ENCODE data around the gene OR6S1. TPM values are rescaled to one million over a fixed set of nuclear protein-coding genes. Genes with fewer than 3 reads are reported as not detected.
"Not testable (repeated sequence)": the region's sequence is repeated elsewhere in the genome, so short reads cannot be mapped to it uniquely, and the experiment has no call there.

Gene OR6S1
- total RNA-seq, 2 experiments from 2014 or later, result not detected

DNA sequence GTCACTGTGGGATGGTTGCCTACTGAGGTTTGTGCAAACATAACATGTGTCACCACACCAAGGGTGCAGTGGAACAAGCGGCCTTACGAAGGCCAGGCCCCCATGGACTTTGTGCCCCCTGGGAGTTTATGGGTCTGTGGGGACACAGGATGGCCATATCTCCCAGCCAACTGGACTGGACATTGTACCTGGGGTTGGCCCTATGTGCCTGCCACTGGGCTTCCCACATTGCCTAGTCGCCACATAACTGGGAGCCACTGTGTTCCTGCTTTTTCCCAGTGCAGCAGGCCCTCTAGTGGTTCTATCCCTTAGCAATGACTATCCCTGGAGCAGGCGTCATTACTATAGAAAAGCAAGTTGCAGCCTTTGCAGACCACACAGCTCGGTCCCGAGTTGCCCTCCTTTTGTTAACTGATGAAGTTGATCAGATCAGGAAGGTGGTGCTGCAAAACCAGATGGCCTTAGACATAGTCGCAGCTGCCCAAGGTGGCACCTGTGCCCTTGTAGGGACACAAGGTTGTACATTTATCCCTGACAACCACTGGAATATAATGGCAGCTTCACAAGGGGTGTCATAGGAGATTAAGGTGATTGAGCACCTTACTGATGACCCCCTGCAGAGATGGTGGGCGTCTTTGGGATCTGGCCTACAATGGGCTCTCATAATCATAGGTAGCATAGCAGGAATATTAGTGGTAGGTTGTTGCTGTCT is 35.1 kb downstream of the OR6S1 start:
- CTCF ChIA-PET, result interaction anchor here (1.1 to 7.3 kb wide), 4 partner anchors 85 to 278 kb away, joined by 3 to 104 read pairs (median 6); no protein-coding TSS in a partner anchor
- Mint-ChIP-seq H3K4me1 (ENCODE audit: low read depth) (no peaks in the 10 kb centered on the region), H3K36me3 (ENCODE audit: low read depth) (no peaks in the 10 kb centered on the region), H3K27me3 (no peaks in the 10 kb centered on the region), H3K9me3 (no peaks in the 10 kb centered on the region), H3K4me3 (no peak overlapping the region), H3K27ac (no peak overlapping the region)
- POLR2A ChIA-PET, result no interaction called here
- DNase-seq (no peak), ATAC-seq (no peak)
- intact Hi-C loops (cut with micrococcal nuclease), result no loop called here
- TF ChIP-seq, protein P1, sequence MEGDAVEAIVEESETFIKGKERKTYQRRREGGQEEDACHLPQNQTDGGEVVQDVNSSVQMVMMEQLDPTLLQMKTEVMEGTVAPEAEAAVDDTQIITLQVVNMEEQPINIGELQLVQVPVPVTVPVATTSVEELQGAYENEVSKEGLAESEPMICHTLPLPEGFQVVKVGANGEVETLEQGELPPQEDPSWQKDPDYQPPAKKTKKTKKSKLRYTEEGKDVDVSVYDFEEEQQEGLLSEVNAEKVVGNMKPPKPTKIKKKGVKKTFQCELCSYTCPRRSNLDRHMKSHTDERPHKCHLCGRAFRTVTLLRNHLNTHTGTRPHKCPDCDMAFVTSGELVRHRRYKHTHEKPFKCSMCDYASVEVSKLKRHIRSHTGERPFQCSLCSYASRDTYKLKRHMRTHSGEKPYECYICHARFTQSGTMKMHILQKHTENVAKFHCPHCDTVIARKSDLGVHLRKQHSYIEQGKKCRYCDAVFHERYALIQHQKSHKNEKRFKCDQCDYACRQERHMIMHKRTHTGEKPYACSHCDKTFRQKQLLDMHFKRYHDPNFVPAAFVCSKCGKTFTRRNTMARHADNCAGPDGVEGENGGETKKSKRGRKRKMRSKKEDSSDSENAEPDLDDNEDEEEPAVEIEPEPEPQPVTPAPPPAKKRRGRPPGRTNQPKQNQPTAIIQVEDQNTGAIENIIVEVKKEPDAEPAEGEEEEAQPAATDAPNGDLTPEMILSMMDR (IDR thresholded peaks at IDR 0.05), result no peak

GRCh38 chr14:20603813-20604690 is 37.4 kb downstream of the OR6S1 start:
- no peak for ATAC-seq
- H3K36me3 Mint-ChIP-seq (ENCODE audit: low read depth), result no peaks in the 10 kb centered on the region
- CTCF ChIA-PET, result interaction anchor here (1.4 to 7.3 kb wide), 3 partner anchors 72 to 276 kb away, joined by 3 to 104 read pairs (median 4); no protein-coding TSS in a partner anchor
- no peak overlapping the region for H3K27ac Mint-ChIP-seq
- H3K4me1 Mint-ChIP-seq (ENCODE audit: low read depth), result no peaks in the 10 kb centered on the region
- intact Hi-C loops (cut with micrococcal nuclease), result no loop called here
- POLR2A ChIA-PET, result no interaction called here
- no peak overlapping the region for H3K4me3 Mint-ChIP-seq
- H3K9me3 Mint-ChIP-seq, result no peaks in the 10 kb centered on the region
- no peak for DNase-seq
- H3K27me3 Mint-ChIP-seq, result no peaks in the 10 kb centered on the region
- TF ChIP-seq, protein P1 (IDR thresholded peaks at IDR 0.05), result no peak

- ChIA-PET CTCF (no interaction called here), POLR2A (no interaction called here)
- Mint-ChIP-seq H3K4me3 (no peak overlapping the region), H3K36me3 (ENCODE audit: low read depth) (no peaks in the 10 kb centered on the region), H3K27me3 (no peaks in the 10 kb centered on the region), H3K4me1 (ENCODE audit: low read depth) (no peaks in the 10 kb centered on the region), H3K27ac (no peak overlapping the region), H3K9me3 (no peaks in the 10 kb centered on the region)
- no peak for ATAC-seq
- intact Hi-C loops (cut with micrococcal nuclease), result no loop called here
- TF ChIP-seq, protein P1 (IDR thresholded peaks at IDR 0.05), result no peak
- no peak for DNase-seq
Measured at GRCh38 chr14:20602583-20602982, 38.9 kb downstream of the OR6S1 start.

- no peaks in the 10 kb centered on the region for H3K4me1 Mint-ChIP-seq (ENCODE audit: low read depth)
- no peak overlapping the region for H3K27ac Mint-ChIP-seq
- H3K9me3 Mint-ChIP-seq, result no peaks in the 10 kb centered on the region
- ChIA-PET CTCF (no interaction called here), POLR2A (no interaction called here)
- no peaks in the 10 kb centered on the region for H3K36me3 Mint-ChIP-seq (ENCODE audit: low read depth)
- no peaks in the 10 kb centered on the region for H3K27me3 Mint-ChIP-seq
- TF ChIP-seq, protein P1 (IDR thresholded peaks at IDR 0.05), result no peak
- DNase-seq (no peak), ATAC-seq (no peak)
- intact Hi-C loops (cut with micrococcal nuclease), result no loop called here
- H3K4me3 Mint-ChIP-seq, result no peak overlapping the region
Measured at GRCh38 chr14:20601522-20601921, 40.0 kb downstream of the OR6S1 start.

DNA sequence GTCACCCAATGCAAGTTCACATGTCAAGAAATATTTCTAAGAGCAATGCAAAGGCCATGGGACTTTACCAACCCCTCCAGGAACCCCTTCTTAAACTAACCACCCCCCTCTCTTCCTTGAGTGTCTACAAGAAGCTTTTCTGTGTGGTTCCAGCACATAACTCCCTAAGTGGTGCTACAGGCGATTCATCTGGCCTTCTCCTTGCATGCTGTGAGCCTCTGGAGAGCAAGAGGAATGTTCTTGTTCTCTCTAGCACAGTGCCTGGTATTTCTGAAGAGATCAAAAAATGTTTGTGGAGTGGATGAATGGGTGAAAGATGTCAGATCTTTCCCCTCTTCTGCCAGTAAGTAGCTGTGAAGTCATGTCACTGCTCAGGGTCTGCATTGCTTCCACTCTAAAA is 44.4 kb downstream of the OR6S1 start:
- Mint-ChIP-seq H3K9me3 (no peaks in the 10 kb centered on the region), H3K27ac (no peak overlapping the region), H3K4me3 (no peak overlapping the region), H3K4me1 (ENCODE audit: low read depth) (peaks cover 3% of the 10 kb centered on the region), H3K36me3 (ENCODE audit: low read depth) (no peaks in the 10 kb centered on the region), H3K27me3 (peaks cover 1% of the 10 kb centered on the region)
- no peak for DNase-seq
- ATAC-seq, result no peak
- CTCF ChIA-PET, result interaction anchor here (1.1 to 1.6 kb wide), 2 partner anchors 12 to 13 kb away, joined by 4 to 6 read pairs; no protein-coding TSS in a partner anchor
- POLR2A ChIA-PET, result interaction anchor here (1.7 kb wide), 1 partner anchor 119 kb away, joined by 4 read pairs; no protein-coding TSS in a partner anchor
- TF ChIP-seq, protein P1 (IDR thresholded peaks at IDR 0.05), result no peak
- intact Hi-C loops (cut with micrococcal nuclease), result no loop called here

GRCh38 chr14:20595726-20596125 is 45.8 kb downstream of the OR6S1 start:
- H3K4me1 Mint-ChIP-seq (ENCODE audit: low read depth); ATAC-seq; H3K27ac Mint-ChIP-seq; H3K36me3 Mint-ChIP-seq (ENCODE audit: low read depth); intact Hi-C loops (cut with micrococcal nuclease); POLR2A ChIA-PET; H3K4me3 Mint-ChIP-seq; H3K27me3 Mint-ChIP-seq; H3K9me3 Mint-ChIP-seq; DNase-seq: not testable (repeated sequence)
- CTCF ChIA-PET, result interaction anchor here (1.6 kb wide), 1 partner anchor 13 kb away, joined by 6 read pairs; no protein-coding TSS in a partner anchor
